HG03159 (cell line): Measurements from ENCODE around the gene AMN.

ENCODE experiments used
- ATAC-seq: cut with Tn5 transposase; IDR thresholded peaks from one replicate; pipeline ENCODE4 v1.9.1; 2021; ENCODE audit warnings: mild to moderate bottlenecking, moderate library complexity; ENCODE audit not compliant: unreplicated experiment

Gene AMN

DNA sequence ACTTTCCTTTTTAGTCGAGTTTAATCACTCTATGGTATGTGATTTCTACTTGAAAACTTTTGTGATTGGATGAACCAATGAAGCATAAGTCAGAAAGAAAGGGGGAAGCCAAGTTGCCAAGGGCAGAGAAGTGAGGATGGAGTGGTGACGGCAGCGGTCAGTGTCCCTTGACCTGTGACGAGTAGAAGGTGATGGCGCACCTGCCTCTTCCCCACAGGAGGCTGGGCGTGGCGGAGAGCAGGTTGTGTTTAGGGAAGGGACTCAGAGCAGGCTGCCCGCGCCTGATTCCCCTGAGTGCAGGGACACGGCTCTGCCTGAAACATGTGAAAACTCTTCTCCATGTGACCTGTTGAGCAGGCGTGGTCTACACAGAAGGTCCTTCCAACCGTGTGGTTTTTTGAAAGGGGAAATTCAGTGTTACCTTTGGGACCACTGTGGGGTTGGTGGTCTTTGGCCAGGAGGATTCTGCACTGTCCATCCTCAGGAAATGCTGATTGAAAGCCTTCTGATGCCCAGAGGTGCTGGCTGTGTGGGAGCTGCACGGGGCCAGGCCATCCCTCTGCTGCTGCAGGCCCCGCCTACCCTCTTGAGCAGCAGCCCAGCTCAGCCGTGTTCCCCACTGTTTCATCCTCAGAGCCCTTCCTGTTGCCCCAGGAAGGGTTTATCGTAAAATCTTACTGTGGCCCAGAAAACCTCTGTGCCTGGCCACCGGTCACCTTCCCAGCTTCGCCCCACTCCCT is 23.5 kb upstream of the AMN start:
- ATAC-seq: no peak

DNA sequence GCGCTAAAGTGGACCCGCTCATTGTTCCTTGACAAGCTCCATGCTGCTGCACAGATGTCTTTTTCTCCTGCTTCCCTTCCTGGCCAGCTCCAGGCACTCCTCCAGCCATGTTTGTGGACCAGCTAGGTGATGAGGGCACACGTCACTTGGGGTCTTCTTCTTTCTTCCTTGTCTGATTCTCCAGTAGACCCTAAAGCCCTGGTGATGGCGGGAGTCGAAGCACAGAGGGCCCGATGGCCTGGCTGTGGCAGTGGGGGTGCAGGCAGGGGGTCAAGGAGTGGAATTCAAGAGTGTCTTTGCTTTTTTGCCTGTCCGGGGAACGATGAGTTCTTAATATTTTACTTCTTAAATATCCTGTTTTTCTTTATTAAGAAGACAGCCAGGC is 23.0 kb upstream of the AMN start:
- ATAC-seq: no peak

DNA sequence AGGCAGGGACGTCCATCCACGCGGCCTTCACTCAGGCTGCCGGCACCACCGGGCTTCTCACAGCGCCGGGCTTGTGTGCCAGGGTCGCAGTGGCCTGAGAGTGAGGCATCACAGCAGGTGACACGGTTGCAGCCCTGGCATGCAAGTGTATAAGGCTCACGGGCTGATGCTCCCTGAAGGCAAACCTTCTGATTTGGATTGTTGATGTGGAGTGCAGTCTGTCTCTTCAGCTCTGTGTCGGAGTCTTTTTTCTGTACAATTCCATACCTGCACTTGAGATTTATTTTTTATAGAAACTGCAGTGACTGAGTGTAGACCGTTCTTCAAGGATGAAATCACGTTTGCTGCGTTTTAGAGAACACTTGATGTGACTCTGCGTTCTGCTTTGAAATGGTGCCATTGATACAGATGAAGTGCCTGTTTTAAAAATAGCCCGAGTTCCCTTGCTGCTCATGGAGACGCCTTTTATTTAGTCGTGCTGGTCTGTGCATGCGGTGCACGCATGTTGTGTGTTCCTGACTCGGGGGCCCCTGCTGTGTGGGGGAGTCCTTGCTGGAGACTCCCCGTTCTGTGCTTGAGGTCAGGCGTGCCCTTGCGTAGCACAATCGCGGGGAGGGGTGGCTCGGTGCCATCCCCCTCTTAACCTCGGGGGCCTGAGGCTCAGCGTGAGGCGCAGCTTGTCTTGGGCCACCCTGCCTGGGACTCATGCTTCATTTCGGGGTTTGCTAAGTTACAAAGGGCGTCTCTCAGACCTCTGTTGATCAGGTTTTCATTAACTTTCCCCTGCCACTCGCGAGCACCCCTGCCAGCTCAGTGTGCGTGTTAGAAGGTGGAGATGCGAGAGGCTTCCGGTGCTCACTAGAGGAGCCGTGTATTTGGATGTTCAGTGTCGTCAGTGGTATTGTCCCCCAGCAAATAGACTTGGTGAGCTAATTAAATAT is 21.6 kb upstream of the AMN start:
- ATAC-seq: peak; percentile 53

- peak; percentile 81 for ATAC-seq
Measured at GRCh38 chr14:102901633-102902032, 20.8 kb upstream of the AMN start.

- peak; percentile 13 for ATAC-seq
Measured at GRCh38 chr14:102902086-102902485, 20.4 kb upstream of the AMN start.

DNA sequence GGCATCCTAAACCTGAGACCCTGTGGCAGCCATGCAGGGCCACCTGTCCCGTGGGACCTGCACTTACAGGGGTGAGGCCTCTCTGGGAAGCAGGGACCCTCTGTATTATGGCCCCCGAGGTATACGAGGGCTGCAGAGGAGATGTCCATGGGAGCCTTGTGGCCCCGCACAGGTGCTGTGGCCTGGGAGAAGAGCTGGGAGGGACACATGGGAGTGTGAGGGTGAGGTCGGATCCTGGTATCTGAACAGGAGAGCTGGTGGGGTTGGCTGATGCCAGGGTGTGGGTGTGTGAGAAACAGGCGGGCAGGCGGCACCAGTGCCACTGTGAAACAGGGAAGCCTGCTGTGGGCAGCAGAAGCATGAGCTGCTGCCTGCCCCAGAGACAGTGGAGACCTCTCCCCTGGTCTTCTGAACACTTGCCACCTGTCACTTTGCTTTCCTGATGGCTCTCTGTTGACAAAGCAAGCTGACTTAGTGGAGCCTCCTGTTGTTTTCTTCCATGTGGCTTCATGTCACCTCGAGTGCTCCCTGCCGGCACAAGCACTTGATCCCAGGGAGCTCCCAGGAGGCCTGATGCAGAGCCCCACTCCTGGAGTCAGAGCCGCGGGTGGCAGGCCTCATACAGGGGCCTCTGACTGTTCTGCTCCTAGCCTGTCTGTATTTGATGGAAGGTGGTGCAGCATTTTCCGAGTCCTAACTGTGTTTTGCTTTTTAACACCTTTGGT is 19.8 kb upstream of the AMN start:
- ATAC-seq: no peak

DNA sequence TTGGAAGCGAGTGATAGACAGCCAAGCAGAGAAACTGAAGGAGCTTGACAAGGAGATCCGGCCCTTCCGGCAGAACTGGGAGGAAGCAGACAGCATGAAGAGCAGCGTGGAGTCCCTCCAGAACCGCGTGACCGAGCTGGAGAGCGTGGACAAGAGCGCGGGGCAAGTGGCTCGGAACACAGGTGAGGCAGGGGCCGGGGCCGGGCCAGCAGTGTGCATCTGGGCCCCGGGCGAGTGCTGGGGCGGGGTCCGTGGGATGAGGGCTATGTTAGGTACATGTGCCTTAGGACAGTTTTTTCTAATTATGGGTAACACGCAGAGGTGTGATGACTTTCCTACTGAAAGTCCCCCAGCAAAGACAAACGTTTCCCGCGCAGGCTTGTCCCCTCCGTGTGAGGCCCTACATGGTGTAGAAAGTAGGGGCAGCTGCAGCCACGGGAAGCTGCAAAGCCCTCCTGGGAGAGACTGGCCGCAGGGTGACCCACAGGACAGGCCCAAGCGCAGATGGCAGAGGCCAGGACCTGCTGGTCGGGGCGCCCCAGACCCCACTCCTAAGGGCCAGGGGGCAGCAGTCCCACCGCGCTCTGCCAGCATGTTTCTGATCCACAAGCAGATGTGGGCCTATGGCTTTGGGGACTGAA is 19.1 kb upstream of the AMN start:
- ATAC-seq: no peak

DNA sequence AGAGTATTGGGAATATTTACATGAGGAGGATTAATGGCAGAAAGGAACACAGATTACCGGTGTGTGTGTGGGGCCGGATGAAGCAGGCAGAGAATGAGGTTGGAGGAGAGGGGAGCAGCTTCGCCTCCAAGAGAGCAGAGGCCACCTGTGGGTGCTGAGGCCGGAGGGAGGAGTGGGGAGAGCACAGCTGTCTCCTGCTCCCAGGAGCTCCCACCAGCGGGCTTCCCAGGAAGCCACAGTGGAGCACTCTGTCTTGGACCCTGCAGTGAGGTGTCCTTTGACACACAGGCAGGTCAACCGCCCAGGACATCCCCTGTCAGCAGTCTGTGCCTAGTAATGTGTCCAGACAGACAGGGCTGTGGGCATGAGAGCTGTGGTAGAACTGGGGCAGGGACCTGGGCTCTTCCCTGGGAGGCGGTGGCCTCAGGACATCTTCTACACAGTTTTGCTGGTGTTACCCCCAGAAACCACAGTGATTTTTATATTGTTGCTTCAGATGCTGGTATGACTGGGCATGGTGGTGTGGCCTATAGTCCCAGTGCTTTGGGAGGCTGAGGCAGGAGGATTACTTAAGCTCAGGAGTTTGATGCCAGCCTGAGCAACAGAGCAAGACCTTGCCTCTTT is 18.5 kb upstream of the AMN start:
- no peak for ATAC-seq

GRCh38 chr14:102905116-102906108 is 17.1 kb upstream of the AMN start:
- ATAC-seq: no peak

DNA sequence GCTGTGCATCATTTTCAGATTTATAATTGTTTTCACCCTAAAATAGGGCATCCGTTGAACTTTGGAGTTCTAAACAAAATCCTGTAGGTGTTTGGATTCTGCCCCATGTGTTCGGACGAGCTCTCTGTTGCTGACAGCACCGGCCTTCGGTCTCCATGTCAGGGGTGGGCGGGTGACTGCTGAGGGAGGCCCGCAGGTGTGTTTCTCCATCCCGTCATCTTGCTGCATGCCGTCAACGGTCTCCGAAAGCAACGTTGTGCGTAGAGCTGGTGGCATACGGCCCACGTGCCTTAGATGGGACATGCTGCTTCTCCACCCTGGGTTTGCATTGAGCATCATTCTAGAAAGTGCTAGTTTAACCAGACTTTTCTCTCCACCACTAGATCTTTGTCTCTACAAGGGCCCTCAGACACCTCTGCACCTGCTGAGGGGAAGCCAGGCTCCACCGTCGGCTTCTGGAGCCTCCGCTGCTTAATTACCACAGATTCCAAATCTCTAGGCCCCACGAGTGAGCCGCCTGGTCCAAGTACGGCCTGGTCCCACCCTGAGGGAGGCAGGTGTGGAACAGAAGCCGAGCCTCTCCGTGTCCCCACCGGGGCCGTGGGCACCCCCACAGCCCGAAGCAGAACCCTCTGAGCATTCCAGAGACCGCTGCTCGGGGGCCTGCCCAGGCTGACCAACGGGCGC is 15.7 kb upstream of the AMN start:
- ATAC-seq: no peak

- no peak for ATAC-seq
Measured at GRCh38 chr14:102907303-102907844, 15.1 kb upstream of the AMN start.

DNA sequence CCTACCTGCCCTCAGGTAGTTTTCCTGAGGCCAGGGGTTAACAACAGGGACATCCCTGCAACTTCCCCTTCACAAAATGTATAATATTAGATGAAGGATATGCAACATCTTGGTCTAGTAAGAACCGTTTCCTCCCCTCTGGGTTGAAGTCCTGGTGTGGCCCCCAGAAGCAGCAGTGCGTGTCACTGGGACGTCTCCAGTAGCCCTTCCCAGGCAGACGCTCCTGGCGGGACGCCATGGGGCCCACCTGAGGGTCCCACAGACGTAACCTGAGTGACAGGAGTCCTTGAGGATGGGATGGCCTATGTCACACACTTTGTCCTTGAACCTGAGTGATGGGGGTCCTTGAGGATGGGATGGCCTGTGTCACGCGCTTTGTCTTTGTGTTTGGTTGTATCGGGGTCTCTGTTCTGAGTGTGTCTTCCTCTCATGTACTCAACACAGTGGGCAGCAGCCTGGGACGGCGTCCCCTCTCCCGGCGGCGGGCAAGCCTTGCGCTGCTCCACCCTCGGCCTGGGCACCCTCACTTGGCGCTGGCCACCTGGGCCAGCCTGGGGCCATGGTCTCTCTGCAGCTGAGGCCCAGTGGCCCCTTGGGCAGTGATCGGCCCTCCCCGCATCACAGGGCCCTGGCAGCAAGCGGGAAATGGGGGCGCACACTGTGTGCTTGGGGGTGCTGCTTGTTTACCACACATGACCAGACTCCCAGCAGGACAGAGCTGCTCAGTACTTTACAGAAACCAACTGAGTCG is 14.3 kb upstream of the AMN start:
- no peak for ATAC-seq

- no peak for ATAC-seq
Measured at GRCh38 chr14:102908766-102909455, 13.6 kb upstream of the AMN start.

- no peak for ATAC-seq
Measured at GRCh38 chr14:102909462-102909861, 13.0 kb upstream of the AMN start.

- ATAC-seq: no peak
Measured at GRCh38 chr14:102909911-102910310, 12.6 kb upstream of the AMN start.

- no peak for ATAC-seq
Measured at GRCh38 chr14:102910442-102910841, 12.0 kb upstream of the AMN start.

DNA sequence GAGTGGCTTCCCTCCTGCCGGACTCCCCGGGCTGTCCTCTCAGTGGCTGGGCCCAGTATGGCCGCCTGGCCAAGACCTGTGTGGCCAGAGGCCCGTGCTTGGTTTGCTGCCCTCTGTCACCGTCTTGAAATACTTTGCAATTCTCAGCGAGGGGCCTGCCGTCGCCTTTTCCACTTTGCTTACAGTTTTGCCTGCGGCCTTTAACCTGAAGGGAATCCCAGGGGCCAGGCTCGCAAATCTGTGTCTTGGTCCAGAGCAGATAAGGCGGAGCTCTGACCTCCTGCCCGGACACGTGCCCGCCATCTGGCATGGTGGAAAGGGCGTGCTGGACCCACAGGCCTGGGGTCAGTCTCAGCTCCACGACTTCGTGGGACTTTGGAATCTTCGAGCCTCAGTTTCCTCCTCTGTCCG is 10.9 kb upstream of the AMN start:
- no peak for ATAC-seq
